ENCODE measurements around the gene FAM53B.

GRCh38 chr10:124628676-124629021 is 115.5 kb downstream of the FAM53B start:
- TF ChIP-seq CTCF (conservative IDR thresholded peaks at IDR 0.05) (no peak), EZH2 (IDR thresholded peaks at IDR 0.05; ENCODE audit: low read depth) (no peak)
